Activated effector memory CD4-positive, alpha-beta T cell treated with Interleukin-2 at 50 U/mL for 16 hours (primary cell): ENCODE results near the gene ZNF599.
"Not testable (repeated sequence)": the region's sequence is repeated elsewhere in the genome, so short reads cannot be mapped to it uniquely, and the experiment has no call there.

Experiments used
- DNase-seq: peaks from one replicate; pipeline ENCODE4 v3.0.0-alpha.2; 2020

The ZNF599 gene

GRCh38 chr19:34772697-34773554 is at the start of gene ZNF599:
Gene ZNF599 (minus strand): TSS chr19:34773215. CDS start chr19:34772841, 374 bp downstream.
- DNase-seq, result peak; percentile 86

- DNase-seq, result no peak
Measured at GRCh38 chr19:34818270-34818669, 45.3 kb upstream of the ZNF599 start.

- no peak for DNase-seq
Measured at GRCh38 chr19:34816708-34817107, 43.7 kb upstream of the ZNF599 start.

GRCh38 chr19:34808566-34808965 is 35.6 kb upstream of the ZNF599 start:
- no peak for DNase-seq

DNA sequence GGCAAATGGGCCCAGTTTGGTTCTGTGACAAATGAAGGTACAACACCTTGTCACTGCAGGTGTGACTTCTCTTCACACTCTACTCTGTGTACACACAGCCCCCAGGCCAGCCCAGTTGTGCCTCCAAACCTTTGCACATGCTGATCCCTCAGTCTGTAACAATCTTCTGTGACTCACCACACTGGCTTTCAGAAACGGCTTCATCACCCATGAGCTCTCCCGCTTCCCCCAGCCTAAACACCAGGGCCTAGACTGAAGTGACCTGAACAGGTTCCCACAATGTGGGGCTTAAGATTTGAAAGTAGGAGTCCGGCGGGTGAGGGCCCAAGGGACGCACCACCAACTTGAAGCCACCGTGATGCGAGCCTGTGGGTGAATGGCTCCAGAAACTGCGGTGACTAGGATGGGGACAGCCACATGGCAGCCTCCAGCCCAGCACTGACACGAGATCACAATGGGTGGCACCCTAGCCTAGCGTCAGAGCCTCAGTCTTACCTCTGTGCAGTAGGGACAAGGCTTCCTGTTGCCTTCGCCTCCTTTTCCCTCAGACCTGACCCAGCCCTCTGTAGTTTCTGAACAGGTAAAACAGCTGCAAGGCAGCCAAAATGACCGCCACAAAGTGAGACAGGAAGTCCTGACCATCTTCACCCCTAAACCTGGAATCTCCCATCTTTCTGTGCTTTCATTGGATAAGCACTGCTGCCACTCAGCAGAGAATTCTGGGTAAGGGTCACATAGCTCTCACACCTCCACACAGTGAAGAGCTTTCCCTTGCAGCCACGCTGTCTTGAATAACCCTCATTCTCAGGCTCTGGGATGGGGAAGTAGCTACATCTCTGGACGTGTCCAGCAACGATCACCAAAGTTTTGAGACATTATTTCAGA is 34.2 kb upstream of the ZNF599 start:
- no peak for DNase-seq

DNA sequence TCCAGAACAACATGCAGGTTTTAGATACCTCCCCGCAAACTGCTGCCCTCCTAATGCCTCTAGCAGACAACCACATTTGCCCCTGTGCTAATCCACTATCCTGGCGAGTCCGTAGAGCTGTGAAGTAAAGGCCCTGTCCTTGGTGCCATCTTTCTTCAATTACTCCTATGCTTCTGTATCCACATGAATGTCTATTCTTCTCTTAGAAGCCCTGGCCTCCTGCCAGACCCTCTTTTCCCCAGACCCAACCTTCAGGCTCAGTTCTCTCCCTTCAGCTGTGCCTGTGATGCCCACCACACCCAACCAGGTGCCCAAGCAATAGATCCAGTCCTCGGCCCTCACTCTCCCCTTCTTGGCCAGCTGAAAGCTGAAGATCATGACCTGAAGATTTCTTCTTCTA is 31.1 kb upstream of the ZNF599 start:
- no peak for DNase-seq

GRCh38 chr19:34796953-34797352 is 23.9 kb upstream of the ZNF599 start:
- DNase-seq, result not testable (repeated sequence)

DNA sequence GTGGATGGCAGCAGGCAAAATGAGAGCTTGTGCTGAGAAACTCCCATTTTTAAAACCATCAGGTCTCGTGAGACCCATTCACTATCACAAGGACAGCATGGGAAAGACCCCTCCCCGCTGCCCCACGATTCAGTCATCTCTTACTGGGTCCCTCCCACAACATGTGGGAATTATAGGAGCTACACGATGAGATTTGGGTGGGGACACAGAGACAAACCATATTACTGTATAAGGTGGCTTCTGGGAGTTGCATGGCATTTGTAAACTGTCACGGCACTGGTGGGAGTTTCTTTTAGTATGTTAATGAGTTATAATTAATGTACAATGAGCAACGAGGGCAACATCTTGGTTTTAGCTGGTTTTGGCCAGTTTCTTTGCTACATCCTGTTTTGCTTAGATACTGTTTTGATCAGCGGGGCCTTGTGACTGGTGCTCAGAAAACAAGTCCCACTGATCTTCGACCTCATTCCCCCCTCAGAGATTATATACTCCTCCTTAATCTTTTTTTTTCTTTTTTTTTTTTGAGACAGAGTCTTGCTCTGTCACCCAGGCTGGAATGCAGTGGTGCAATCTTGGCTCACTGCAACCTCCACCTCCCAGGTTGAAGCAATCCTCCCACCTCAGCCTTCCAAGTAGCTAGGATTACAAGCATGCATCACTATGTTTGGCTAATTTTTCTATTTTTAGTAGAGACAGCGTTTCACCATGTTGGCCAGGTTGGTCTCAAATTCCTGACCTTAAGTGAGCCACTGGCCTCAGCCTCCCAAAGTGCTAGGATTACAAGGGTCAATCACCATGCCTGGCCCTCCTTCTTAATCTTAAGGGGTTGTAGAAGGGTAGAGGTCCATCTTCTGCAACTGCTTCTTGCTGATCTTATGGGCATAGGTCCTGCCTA is 21.3 kb upstream of the ZNF599 start:
- DNase-seq, result no peak

DNA sequence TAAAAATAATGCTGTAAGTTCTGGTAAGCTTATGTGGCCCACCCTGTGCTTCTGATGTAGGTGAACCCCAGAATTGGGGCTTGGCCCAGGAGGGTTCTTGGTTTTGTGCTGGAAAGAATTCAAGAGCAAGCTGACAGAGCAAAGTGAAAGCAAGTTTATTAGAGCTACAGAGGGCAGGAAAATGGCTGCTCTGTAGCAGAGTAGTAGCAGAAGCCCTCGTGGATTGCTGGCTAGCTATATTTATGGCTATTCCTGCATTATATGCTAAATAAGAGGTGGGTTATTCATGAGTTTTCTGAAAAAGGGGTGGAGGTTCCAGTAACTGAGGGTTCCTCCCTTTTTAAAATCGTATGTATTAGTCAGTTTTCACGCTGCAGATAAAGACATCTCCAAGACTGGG is 20.6 kb upstream of the ZNF599 start:
- DNase-seq, result no peak

GRCh38 chr19:34788074-34788473 is 15.1 kb upstream of the ZNF599 start:
- no peak for DNase-seq

DNA sequence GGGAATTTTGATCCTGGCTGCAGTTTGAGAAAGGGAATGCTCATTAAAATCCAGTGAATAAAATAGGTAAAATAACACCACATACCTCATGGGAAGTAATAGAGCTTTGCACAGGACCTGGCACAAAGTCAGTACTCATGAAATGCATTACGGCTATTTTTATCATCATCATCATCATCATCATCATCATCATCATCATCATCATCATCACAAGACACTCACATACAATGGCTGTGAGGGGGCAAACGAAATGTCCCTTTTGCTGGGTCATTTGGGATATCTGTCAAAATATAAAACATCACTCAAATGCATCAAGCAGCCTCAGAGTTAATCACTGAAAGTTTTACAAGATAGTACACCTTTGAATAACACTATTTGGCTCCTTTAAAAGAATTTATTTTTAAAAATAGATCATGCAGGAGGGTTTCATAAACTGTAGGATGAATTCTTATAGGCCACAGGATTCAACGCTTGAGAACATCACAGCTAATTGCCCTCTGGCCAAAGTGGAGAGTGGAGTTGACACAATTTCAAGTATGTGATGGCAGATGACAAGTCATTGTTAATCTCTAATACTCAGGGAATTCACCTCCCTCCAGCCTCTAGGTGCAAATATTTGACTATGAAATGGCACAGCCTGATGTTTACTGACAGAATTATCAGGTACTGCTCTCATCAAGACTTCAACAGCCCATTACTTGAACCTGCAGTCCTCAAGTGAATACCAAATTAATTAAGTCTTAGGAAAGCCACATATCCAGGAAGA is 14.2 kb upstream of the ZNF599 start:
- no peak for DNase-seq

- no peak for DNase-seq
Measured at GRCh38 chr19:34786236-34786635, 13.2 kb upstream of the ZNF599 start.

DNA sequence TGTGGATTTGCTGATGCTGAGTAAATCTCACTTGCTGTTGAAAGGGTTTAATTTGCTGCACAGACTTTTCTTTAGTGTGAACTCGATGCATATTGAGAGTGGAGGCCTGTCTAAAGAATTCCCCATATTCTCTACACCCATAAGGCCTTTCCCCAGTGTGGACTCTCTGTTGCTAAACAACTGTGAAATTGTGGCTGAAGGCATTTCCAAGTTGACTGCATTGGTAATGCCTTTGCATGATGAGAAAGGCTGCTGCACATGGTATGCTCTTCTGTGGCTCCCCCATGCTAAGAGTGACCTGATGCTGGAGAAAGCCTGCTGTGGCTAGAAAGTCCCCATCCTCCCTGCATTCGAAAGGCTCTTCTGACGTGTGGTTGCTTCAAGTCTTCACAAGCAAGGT is 6.6 kb upstream of the ZNF599 start:
- no peak for DNase-seq

GRCh38 chr19:34778342-34778741 is 5.3 kb upstream of the ZNF599 start:
- DNase-seq, result no peak

- DNase-seq, result no peak
Measured at GRCh38 chr19:34774857-34775256, 1.8 kb upstream of the ZNF599 start.

DNA sequence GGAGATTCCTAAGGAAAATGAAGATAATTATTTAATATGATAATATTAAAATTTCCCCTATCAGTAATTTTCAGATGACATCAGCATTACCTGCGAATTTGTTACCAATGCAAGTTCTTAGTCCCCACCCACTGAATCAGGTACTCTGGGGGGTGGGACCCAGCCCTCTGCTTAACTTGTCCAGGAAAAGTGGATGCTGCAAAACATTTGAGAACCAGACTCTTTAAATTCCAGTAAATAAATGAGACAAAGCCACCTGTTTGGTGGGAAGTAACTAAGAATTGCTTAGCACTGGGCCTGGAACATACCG is 495 bp upstream of the ZNF599 start:
- no peak for DNase-seq

- DNase-seq, result no peak
Measured at GRCh38 chr19:34767951-34768350, 5.1 kb downstream of the ZNF599 start.

DNA sequence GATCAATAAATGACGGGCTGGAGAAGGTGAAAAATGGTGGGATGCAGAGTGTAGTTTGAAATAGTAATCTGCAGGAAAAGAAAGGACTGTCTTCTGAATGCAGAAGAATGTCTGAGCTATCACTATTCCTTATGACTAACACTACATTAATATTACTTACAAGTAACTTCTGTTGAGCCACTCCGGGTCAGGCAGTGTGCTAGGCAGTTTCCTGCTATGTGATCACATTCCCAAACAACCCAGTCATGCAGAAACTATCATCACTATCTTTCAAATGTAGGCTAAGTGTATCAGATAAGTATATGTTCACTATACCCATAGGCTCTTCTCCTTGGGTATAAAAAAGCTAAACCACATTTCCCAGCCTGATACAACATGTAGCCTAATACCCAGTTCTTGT is 6.6 kb downstream of the ZNF599 start:
- DNase-seq, result no peak

GRCh38 chr19:34759218-34759917 is 13.6 kb downstream of the ZNF599 start:
- no peak for DNase-seq

DNA sequence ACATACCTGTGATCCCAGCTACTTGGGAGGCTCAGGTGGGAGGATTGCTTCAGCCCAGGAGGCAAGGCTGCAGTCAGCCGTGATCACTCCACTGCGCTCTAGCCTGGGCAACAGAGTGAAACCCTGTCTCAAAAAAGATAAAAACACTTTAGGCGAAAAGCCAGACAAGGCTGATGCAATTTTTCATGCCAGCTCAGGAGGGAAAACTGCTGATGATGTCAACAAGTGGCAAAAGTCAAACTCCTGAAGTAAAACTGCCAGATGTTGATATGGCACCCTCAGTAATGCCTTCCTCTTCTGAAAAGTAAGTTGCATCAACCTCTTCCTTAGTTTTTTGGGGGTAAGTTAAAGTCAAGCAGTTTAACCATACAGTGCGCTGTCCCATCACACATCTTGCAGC is 15.6 kb downstream of the ZNF599 start:
- no peak for DNase-seq

- DNase-seq, result no peak
Measured at GRCh38 chr19:34744896-34745690, 27.9 kb downstream of the ZNF599 start.
